ENCODE data around the gene CRYL1. TPM values are rescaled to one million over a fixed set of nuclear protein-coding genes. Genes with fewer than 3 reads are reported as not detected.

Gene CRYL1
- polyA plus RNA-seq, 1 of the 3 experiments (the other 2 are of a cell fraction): 34.8 TPM

GRCh38 chr13:20377720-20378119 is 147.9 kb downstream of the CRYL1 start:
- Histone ChIP-seq H3K27ac (ENCODE audit: low read depth in 2 of 2, low read length in 1 of 2) (no peak overlapping the region), H3K4me3 (ENCODE audit: low read depth in 2 of 2, low read length in 1 of 2) (no peak overlapping the region), H3K27me3 (ENCODE audit: insufficient read depth) (peaks cover 12% of the 10 kb centered on the region; the same call in 1 of the 2 replicates), H3K9ac (no peak overlapping the region), H3K4me2 (no peak overlapping the region), H3F3A (replicated peaks; ENCODE audit: insufficient read depth) (no peaks in the 10 kb centered on the region), H3K4me1 (ENCODE audit: control insufficient read depth in 1 of 2, insufficient read depth in 2 of 2, low read depth in 1 of 2, low read length in 1 of 2) (no peaks in the 10 kb centered on the region), H4K20me1 (ENCODE audit: insufficient read depth) (no peaks in the 10 kb centered on the region), H3K9me2 (no peaks in the 10 kb centered on the region), H3K36me3 (replicated peaks in 1 of 2; ENCODE audit: control insufficient read depth in 1 of 2, insufficient read depth in 2 of 2, low read length in 1 of 2) (no peaks in the 10 kb centered on the region), H2AFZ (ENCODE audit: low read depth) (no peak overlapping the region), H3K79me2 (ENCODE audit: insufficient read depth) (no peaks in the 10 kb centered on the region), H3K9me3 (no peaks in the 10 kb centered on the region)
- CTCF ChIA-PET: no interaction called here
- TF ChIP-seq TEAD4 (IDR thresholded peaks at IDR 0.05; ENCODE audit: borderline replicate concordance, insufficient read depth): no peak
- TF ChIP-seq IRF3 (IDR thresholded peaks at IDR 0.05; ENCODE audit: low read depth, low read length): no peak
- TF ChIP-seq EZH2phosphoT487 (IDR thresholded peaks at IDR 0.05; ENCODE audit: borderline replicate concordance, low read depth): no peak
- TF ChIP-seq, protein P1, sequence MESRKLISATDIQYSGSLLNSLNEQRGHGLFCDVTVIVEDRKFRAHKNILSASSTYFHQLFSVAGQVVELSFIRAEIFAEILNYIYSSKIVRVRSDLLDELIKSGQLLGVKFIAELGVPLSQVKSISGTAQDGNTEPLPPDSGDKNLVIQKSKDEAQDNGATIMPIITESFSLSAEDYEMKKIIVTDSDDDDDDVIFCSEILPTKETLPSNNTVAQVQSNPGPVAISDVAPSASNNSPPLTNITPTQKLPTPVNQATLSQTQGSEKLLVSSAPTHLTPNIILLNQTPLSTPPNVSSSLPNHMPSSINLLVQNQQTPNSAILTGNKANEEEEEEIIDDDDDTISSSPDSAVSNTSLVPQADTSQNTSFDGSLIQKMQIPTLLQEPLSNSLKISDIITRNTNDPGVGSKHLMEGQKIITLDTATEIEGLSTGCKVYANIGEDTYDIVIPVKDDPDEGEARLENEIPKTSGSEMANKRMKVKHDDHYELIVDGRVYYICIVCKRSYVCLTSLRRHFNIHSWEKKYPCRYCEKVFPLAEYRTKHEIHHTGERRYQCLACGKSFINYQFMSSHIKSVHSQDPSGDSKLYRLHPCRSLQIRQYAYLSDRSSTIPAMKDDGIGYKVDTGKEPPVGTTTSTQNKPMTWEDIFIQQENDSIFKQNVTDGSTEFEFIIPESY (IDR thresholded peaks at IDR 0.05; ENCODE audit: borderline replicate concordance, low read depth): no peak
- TF ChIP-seq EP300 (IDR thresholded peaks at IDR 0.05; ENCODE audit: borderline replicate concordance in 1 of 2, low read depth in 1 of 2, low read length in 1 of 2): no peak
- TF ChIP-seq FOXJ3 (CRISPR knock-in tag; IDR thresholded peaks at IDR 0.05): no peak
- no peak for TF ChIP-seq RAD21 (IDR thresholded peaks at IDR 0.05; ENCODE audit: low read length)
- no peak for TF ChIP-seq RFX5 (IDR thresholded peaks at IDR 0.05; ENCODE audit: low read length)
- no peak for TF ChIP-seq GABPA (IDR thresholded peaks at IDR 0.05; ENCODE audit: low read depth)
- no peak for TF ChIP-seq FOSL2 (IDR thresholded peaks at IDR 0.05; ENCODE audit: borderline replicate concordance, low read depth)
- TF ChIP-seq, protein P2, sequence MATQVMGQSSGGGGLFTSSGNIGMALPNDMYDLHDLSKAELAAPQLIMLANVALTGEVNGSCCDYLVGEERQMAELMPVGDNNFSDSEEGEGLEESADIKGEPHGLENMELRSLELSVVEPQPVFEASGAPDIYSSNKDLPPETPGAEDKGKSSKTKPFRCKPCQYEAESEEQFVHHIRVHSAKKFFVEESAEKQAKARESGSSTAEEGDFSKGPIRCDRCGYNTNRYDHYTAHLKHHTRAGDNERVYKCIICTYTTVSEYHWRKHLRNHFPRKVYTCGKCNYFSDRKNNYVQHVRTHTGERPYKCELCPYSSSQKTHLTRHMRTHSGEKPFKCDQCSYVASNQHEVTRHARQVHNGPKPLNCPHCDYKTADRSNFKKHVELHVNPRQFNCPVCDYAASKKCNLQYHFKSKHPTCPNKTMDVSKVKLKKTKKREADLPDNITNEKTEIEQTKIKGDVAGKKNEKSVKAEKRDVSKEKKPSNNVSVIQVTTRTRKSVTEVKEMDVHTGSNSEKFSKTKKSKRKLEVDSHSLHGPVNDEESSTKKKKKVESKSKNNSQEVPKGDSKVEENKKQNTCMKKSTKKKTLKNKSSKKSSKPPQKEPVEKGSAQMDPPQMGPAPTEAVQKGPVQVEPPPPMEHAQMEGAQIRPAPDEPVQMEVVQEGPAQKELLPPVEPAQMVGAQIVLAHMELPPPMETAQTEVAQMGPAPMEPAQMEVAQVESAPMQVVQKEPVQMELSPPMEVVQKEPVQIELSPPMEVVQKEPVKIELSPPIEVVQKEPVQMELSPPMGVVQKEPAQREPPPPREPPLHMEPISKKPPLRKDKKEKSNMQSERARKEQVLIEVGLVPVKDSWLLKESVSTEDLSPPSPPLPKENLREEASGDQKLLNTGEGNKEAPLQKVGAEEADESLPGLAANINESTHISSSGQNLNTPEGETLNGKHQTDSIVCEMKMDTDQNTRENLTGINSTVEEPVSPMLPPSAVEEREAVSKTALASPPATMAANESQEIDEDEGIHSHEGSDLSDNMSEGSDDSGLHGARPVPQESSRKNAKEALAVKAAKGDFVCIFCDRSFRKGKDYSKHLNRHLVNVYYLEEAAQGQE (IDR thresholded peaks at IDR 0.05; ENCODE audit: low read depth, low read length): no peak
- no peak for TF ChIP-seq NFIC (IDR thresholded peaks at IDR 0.05; ENCODE audit: borderline replicate concordance)
- TF ChIP-seq, protein P3, sequence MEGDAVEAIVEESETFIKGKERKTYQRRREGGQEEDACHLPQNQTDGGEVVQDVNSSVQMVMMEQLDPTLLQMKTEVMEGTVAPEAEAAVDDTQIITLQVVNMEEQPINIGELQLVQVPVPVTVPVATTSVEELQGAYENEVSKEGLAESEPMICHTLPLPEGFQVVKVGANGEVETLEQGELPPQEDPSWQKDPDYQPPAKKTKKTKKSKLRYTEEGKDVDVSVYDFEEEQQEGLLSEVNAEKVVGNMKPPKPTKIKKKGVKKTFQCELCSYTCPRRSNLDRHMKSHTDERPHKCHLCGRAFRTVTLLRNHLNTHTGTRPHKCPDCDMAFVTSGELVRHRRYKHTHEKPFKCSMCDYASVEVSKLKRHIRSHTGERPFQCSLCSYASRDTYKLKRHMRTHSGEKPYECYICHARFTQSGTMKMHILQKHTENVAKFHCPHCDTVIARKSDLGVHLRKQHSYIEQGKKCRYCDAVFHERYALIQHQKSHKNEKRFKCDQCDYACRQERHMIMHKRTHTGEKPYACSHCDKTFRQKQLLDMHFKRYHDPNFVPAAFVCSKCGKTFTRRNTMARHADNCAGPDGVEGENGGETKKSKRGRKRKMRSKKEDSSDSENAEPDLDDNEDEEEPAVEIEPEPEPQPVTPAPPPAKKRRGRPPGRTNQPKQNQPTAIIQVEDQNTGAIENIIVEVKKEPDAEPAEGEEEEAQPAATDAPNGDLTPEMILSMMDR (IDR thresholded peaks at IDR 0.05): no peak
- POLR2A ChIA-PET: no interaction called here
- WGBS (ENCODE audit: low lambda C conversion rate): 62% methylated on average over 6 of the region's 6 CpGs
- no peak for DNase-seq

Data from SK-N-SH (cell line).